B cell (primary cell): ENCODE results near the gene POC5. TPM values are rescaled to one million over a fixed set of nuclear protein-coding genes. Genes with fewer than 3 reads are reported as not detected.

Experiments
- ATAC-seq: fragments of 200-7000 bp; cut with Tn5 transposase; one replicate; pipeline ENCODE4 v1.10.0; 2021; ENCODE audit warnings: low read depth, mild to moderate bottlenecking, moderate number of reproducible peaks, moderate library complexity
- CTCF ChIA-PET: fragments of 350-600 bp; sonication (Branson Sonifier 250); formaldehyde crosslinking; loops from one replicate; lab custom pipeline; 2021; ENCODE audit warnings: antibody characterized with exemption, inconsistent platforms; lab: Charles Lee
- POLR2A ChIA-PET: fragments of 350-600 bp; sonication (Branson Sonifier 250); formaldehyde crosslinking; loops from one replicate; lab custom pipeline; 2021; ENCODE audit warnings: antibody characterized with exemption; lab: Charles Lee
- DNase-seq: peaks from one replicate; pipeline ENCODE4 v3.0.0; 2013
- H2AFZ ChIP-seq: 2 replicates; pipeline ENCODE4 v1.6.1; 2012; ENCODE audit warnings: mild to moderate bottlenecking, low read depth, low read length; ENCODE audit not compliant: insufficient read depth, poor library complexity, severe bottlenecking
- H3K27ac ChIP-seq, 2 donors: 1 replicate in 1 of 2; 2 replicates in 1 of 2; pipeline ENCODE4 v1.5.1; 2012 to 2013; ENCODE audit warnings: low read length in 2 of 2, mild to moderate bottlenecking in 2 of 2, moderate library complexity in 1 of 2
- H3K27me3 ChIP-seq, 4 experiments: fragments of 200-600 bp in 1 of 4; sonication (generic) in 1 of 4; replicated peaks in 1 of 4; 1 replicate in 2 of 4; 2 replicates in 2 of 4; pipeline versions ENCODE4 v1.6.1 to v1.7.0; 2013 to 2016; ENCODE audit warnings: low read length in 3 of 4, mild to moderate bottlenecking in 2 of 4, mixed read lengths in 1 of 4, moderate library complexity in 1 of 4; ENCODE audit not compliant: insufficient read depth in 4 of 4, control insufficient read depth in 3 of 4; ENCODE audit errors: control extremely low read depth in 1 of 4
- H3K36me3 ChIP-seq, 2 experiments: replicated peaks in 1 of 2; 1 replicate in 1 of 2; 2 replicates in 1 of 2; pipeline versions ENCODE4 v1.6.1 to v1.7.1; 2013; ENCODE audit warnings: low read length in 1 of 2; ENCODE audit not compliant: insufficient read depth in 2 of 2, control insufficient read depth in 1 of 2; ENCODE audit errors: control extremely low read depth in 1 of 2, extremely low read depth in 1 of 2
- H3K4me1 ChIP-seq, 2 donors: fragments of 200-600 bp in 1 of 2; sonication (generic) in 1 of 2; 1 replicate in 1 of 2; 2 replicates in 1 of 2; pipeline versions ENCODE4 v1.5.1 to v1.6.1; 2013 to 2017; ENCODE audit warnings: low read length in 2 of 2; ENCODE audit not compliant: control insufficient read depth in 2 of 2, insufficient read depth in 2 of 2
- H3K4me2 ChIP-seq: replicated peaks from 2 replicates; pipeline ENCODE3; 2012; ENCODE audit warnings: mild to moderate bottlenecking, low read depth, low read length; ENCODE audit not compliant: poor library complexity, severe bottlenecking
- H3K4me3 ChIP-seq, 5 experiments: fragments of 200-600 bp in 1 of 5; sonication (generic) in 1 of 5; 1 replicate in 3 of 5; 2 replicates in 2 of 5; pipeline versions ENCODE4 v1.5.1 to v1.7.0; 2011 to 2016; ENCODE audit warnings: low read length in 4 of 5, mild to moderate bottlenecking in 4 of 5, low read depth in 2 of 5, control low read depth in 1 of 5, moderate library complexity in 1 of 5; ENCODE audit not compliant: insufficient read depth in 1 of 5; ENCODE audit errors: control extremely low read depth in 1 of 5, extremely low read depth in 1 of 5
- H3K79me2 ChIP-seq: fragments of 200-600 bp; sonication (generic); one replicate; pipeline ENCODE4 v1.6.0; 2016; ENCODE audit warnings: low read length; ENCODE audit not compliant: control insufficient read depth, insufficient read depth
- H3K9ac ChIP-seq: fragments of 200-600 bp; sonication (generic); 2 replicates; pipeline ENCODE4 v1.6.1; 2017; ENCODE audit warnings: mild to moderate bottlenecking, low read length, moderate library complexity
- H3K9me3 ChIP-seq, 3 donors: one replicate each; pipeline versions ENCODE4 v1.6.1 to v1.7.1; 2013; ENCODE audit warnings: low read length in 2 of 3; ENCODE audit not compliant: control insufficient read depth in 2 of 3, insufficient read depth in 1 of 3; ENCODE audit errors: control extremely low read depth in 1 of 3
- H4K20me1 ChIP-seq: 2 replicates; pipeline ENCODE4 v1.6.0; 2012; ENCODE audit warnings: mild to moderate bottlenecking, low read length; ENCODE audit not compliant: insufficient read depth, control insufficient read depth, poor library complexity, severe bottlenecking
- H3K27ac Mint-ChIP-seq: one replicate; pipeline ENCODE4 v1.8.0; 2021; ENCODE audit warnings: mixed read lengths
- H3K27me3 Mint-ChIP-seq: one replicate; pipeline ENCODE4 v1.8.0; 2021; ENCODE audit warnings: mixed read lengths
- H3K4me1 Mint-ChIP-seq: one replicate; pipeline ENCODE4 v1.8.0; 2021; ENCODE audit warnings: mixed read lengths
- H3K4me3 Mint-ChIP-seq: one replicate; pipeline ENCODE4 v1.8.0; 2021; ENCODE audit warnings: mixed read lengths
- H3K9me3 Mint-ChIP-seq: one replicate; pipeline ENCODE4 v1.8.0; 2022; ENCODE audit warnings: mixed read lengths; ENCODE audit not compliant: insufficient read depth
- CTCF ChIP-seq: fragments of 200-600 bp; IDR thresholded peaks from one replicate; pipeline ENCODE4 v1.8.0; 2022; ENCODE audit warnings: antibody characterized with exemption, mild to moderate bottlenecking
- EZH2 ChIP-seq: IDR thresholded peaks from 2 replicates; pipeline ENCODE4 v1.6.1; 2012; ENCODE audit warnings: borderline replicate concordance, low read depth, mild to moderate bottlenecking, moderate library complexity, low read length; ENCODE audit not compliant: insufficient read depth, poor library complexity, severe bottlenecking
- WGBS: methylation state at CpG from one replicate; pipeline ENCODE4 v1.1.5; 2013; ENCODE audit warnings: missing lambda C conversion rate; ENCODE audit not compliant: insufficient coverage; 5-methylcytosine and 5-hydroxymethylcytosine counted together
- intact Hi-C: fragments of 100-400 bp; cut with micrococcal nuclease; formaldehyde crosslinking; loops from one replicate; pipeline ENCODE4 v1.10.0; 2022
- polyA plus RNA-seq: library from polyadenylated mRNA; depleted of rRNA; stranded (reverse); fragments of >200 nt; gene quantifications from 2 replicates; pipeline ENCODE4 v1.2.3, GENCODE V29; 2012
- total RNA-seq, 2 donors: library from RNA; stranded (reverse); fragments of 120-200 nt in 1 of 2; gene quantifications; 1 replicate in 1 of 2; 2 replicates in 1 of 2; pipeline versions ENCODE4 v1.2.3 to v1.2.4, GENCODE V29; 2013 to 2022

Gene POC5
- total and polyA plus RNA-seq, 2 donors (not counting 1 experiment from before 2014, with no cell fraction given), result 22.7 to 25.4 TPM

- ATAC-seq (no peak), DNase-seq (no peak)
- Histone ChIP-seq H3K36me3 (no peaks in the 10 kb centered on the region), H3K9ac (no peak overlapping the region), H3K4me3 (no peak overlapping the region), H4K20me1 (no peaks in the 10 kb centered on the region), H3K27ac (no peak overlapping the region), H3K27me3 (peaks cover 0 to 2% (median 0%) of the 10 kb centered on the region in 4 experiments), H3K4me2 (no peak overlapping the region), H3K4me1 (no peaks in the 10 kb centered on the region), H3K9me3 (no peaks in the 10 kb centered on the region), H3K79me2 (no peaks in the 10 kb centered on the region), H2AFZ (no peak overlapping the region)
- no peaks in the 10 kb centered on the region for H3K4me1 Mint-ChIP-seq
- H3K9me3 Mint-ChIP-seq, result no peaks in the 10 kb centered on the region
- intact Hi-C loops, result no loop called here
- ChIA-PET CTCF (no interaction called here), POLR2A (no interaction called here)
- TF ChIP-seq EZH2, result no peak
- TF ChIP-seq CTCF, result no peak
- H3K4me3 Mint-ChIP-seq, result no peak overlapping the region
- WGBS, result 80% methylated on average over 1 of the region's 5 CpGs
- H3K27ac Mint-ChIP-seq, result no peak overlapping the region
- peaks cover 8% of the 10 kb centered on the region for H3K27me3 Mint-ChIP-seq
Measured at GRCh38 chr5:75758116-75758515, 40.9 kb upstream of the POC5 start.

GRCh38 chr5:75756981-75757380, 39.7 kb upstream of the POC5 start:
- Histone ChIP-seq H3K36me3 (no peaks in the 10 kb centered on the region), H3K4me3 (no peak overlapping the region), H3K4me2 (no peak overlapping the region), H3K4me1 (no peaks in the 10 kb centered on the region), H3K27ac (no peak overlapping the region), H3K79me2 (no peaks in the 10 kb centered on the region), H4K20me1 (no peaks in the 10 kb centered on the region), H3K9ac (no peak overlapping the region), H2AFZ (no peak overlapping the region), H3K9me3 (no peaks in the 10 kb centered on the region), H3K27me3 (peaks cover 0 to 3% (median 0%) of the 10 kb centered on the region in 4 experiments)
- peaks cover 8% of the 10 kb centered on the region for H3K27me3 Mint-ChIP-seq
- CTCF ChIA-PET, result no interaction called here
- DNase-seq, result no peak
- H3K27ac Mint-ChIP-seq, result no peak overlapping the region
- H3K4me1 Mint-ChIP-seq, result no peaks in the 10 kb centered on the region
- ATAC-seq, result no peak
- no peak overlapping the region for H3K4me3 Mint-ChIP-seq
- TF ChIP-seq EZH2 (no peak), CTCF (no peak)
- POLR2A ChIA-PET, result no interaction called here
- no peaks in the 10 kb centered on the region for H3K9me3 Mint-ChIP-seq
- intact Hi-C loops, result no loop called here
